ENCODE data around the gene ABI1.

ABI1 gene

GRCh38 chr10:26860443-26861204, at the start of gene ABI1:
TSS of gene ABI1 (minus strand) at chr10:26860958. CDS start at chr10:26860863, 95 bp downstream.
- H3K4me1 ChIP-seq (ENCODE audit: control insufficient read depth, insufficient read depth, low read length) = peaks cover 10% of the 10 kb centered on the region
- H3K36me3 ChIP-seq (ENCODE audit: control insufficient read depth in 2 of 2, insufficient read depth in 1 of 2, low read length in 2 of 2) = no peaks in the 10 kb centered on the region
- H3K4me3 ChIP-seq (ENCODE audit: low read depth, low read length) = peak within 1 kb of the TSS; percentile 92
- H3K27ac ChIP-seq (ENCODE audit: extremely low read depth, low read depth, low read length) = peak within 1 kb of the TSS; percentile 92
- no peaks in the 10 kb centered on the region for H3K9me3 ChIP-seq (ENCODE audit: control insufficient read depth, insufficient read depth, low read depth, low read length)
- CTCF ChIA-PET = interaction anchor here (0.6 to 2.6 kb wide), 11 partner anchors 10 to 395 kb away, joined by 3 to 21 read pairs (median 4); no protein-coding TSS in a partner anchor
- POLR2A ChIA-PET = interaction anchor here (1.2 kb wide), 1 partner anchor 116 kb away, joined by 3 read pairs; no protein-coding TSS in a partner anchor
- peak; percentile 83 for TF ChIP-seq ZNF37A (tag by site-specific recombination; IDR thresholded peaks at IDR 0.05)
- TF ChIP-seq ZNF76 (tag by site-specific recombination; IDR thresholded peaks at IDR 0.05; ENCODE audit: borderline replicate concordance, low read depth) = peak; percentile 94
- TF ChIP-seq EGR2 (tag by site-specific recombination; IDR thresholded peaks at IDR 0.05; ENCODE audit: low read depth) = peak; percentile 97
- peak; percentile 35 for TF ChIP-seq CTCF (tag by site-specific recombination; IDR thresholded peaks at IDR 0.05)
- TF ChIP-seq SCRT2 (tag by site-specific recombination; IDR thresholded peaks at IDR 0.05) = 0 out of 2 replicates have a peak, but pooled peaks have one; percentile 9
- 0 out of 2 replicates have a peak, but pooled peaks have one; percentile 33 for TF ChIP-seq ZNF660 (tag by site-specific recombination; IDR thresholded peaks at IDR 0.05)
- TF ChIP-seq ZSCAN16 (tag by site-specific recombination; IDR thresholded peaks at IDR 0.05) = no peak
- TF ChIP-seq YY1 (tag by site-specific recombination; IDR thresholded peaks at IDR 0.05) = peak; percentile 71
- TF ChIP-seq ZNF394 (tag by site-specific recombination; IDR thresholded peaks at IDR 0.05; ENCODE audit: borderline replicate concordance) = peak; percentile 25; the same call in 1 of the 2 replicates
- TF ChIP-seq PRDM1 (tag by site-specific recombination; IDR thresholded peaks at IDR 0.05) = peak; percentile 43; the same call in 1 of the 2 replicates
- TF ChIP-seq PRDM10 (tag by site-specific recombination; IDR thresholded peaks at IDR 0.05) = peak; percentile 92
- 0 out of 2 replicates have a peak, but pooled peaks have one; percentile 21 for TF ChIP-seq YY2 (tag by site-specific recombination; IDR thresholded peaks at IDR 0.05)
- peak; percentile 69 for TF ChIP-seq KLF1 (tag by site-specific recombination; IDR thresholded peaks at IDR 0.05)
- TF ChIP-seq MEIS1 (CRISPR knock-in tag; IDR thresholded peaks at IDR 0.05; ENCODE audit: borderline replicate concordance) = no peak
- peak; percentile 93 for TF ChIP-seq SP3 (tag by site-specific recombination; IDR thresholded peaks at IDR 0.05)
- TF ChIP-seq HIC1 (tag by site-specific recombination; IDR thresholded peaks at IDR 0.05) = peak; percentile 33; the same call in 1 of the 2 replicates
- TF ChIP-seq KLF16 (tag by site-specific recombination; IDR thresholded peaks at IDR 0.05) = peak; percentile 90
- TF ChIP-seq ZBTB11 (tag by site-specific recombination; conservative IDR thresholded peaks at IDR 0.05; ENCODE audit: low read depth) = peak; percentile 62
- TF ChIP-seq ZNF335 (tag by site-specific recombination; conservative IDR thresholded peaks at IDR 0.05) = peak; percentile 93
- peak; percentile 36; the same call in 1 of the 2 replicates for TF ChIP-seq BCL11B (tag by site-specific recombination; IDR thresholded peaks at IDR 0.05; ENCODE audit: low read depth)
- peak; percentile 29; the same call in 1 of the 2 replicates for TF ChIP-seq ZNF2 (tag by site-specific recombination; IDR thresholded peaks at IDR 0.05)
- TF ChIP-seq PATZ1 (tag by site-specific recombination; IDR thresholded peaks at IDR 0.05) = peak; percentile 98
- no peak for TF ChIP-seq ZNF202 (tag by site-specific recombination; IDR thresholded peaks at IDR 0.05; ENCODE audit: borderline replicate concordance)

Data from HEK293 (cell line).